Left lobe of liver (tissue), 2 donors: ENCODE results near the gene SLC2A4. TPM values are rescaled to one million over a fixed set of nuclear protein-coding genes. Genes with fewer than 3 reads are reported as not detected.

Experiments
- ATAC-seq: fragments of 200-7000 bp; cut with Tn5 transposase; one replicate; pipeline ENCODE4 v1.9.1; 2020; ENCODE audit warnings: mild to moderate bottlenecking, moderate library complexity
- DNase-seq: peaks from one replicate; pipeline ENCODE4 v3.0.0-alpha.2; 2020; ENCODE audit warnings: low spot score
- total RNA-seq: library from RNA; stranded (reverse); gene quantifications from one replicate; pipeline ENCODE4 v1.2.1, GENCODE V29; 2021
- donor health status: DM: no; HTN: no; CAD: no; lungs with moderate emphysema.
- donor health status: DM: no; HTN: yes; CAD: no.

The SLC2A4 gene
- total RNA-seq, 1 donor from 2014 or later, result 0.48 TPM

DNA sequence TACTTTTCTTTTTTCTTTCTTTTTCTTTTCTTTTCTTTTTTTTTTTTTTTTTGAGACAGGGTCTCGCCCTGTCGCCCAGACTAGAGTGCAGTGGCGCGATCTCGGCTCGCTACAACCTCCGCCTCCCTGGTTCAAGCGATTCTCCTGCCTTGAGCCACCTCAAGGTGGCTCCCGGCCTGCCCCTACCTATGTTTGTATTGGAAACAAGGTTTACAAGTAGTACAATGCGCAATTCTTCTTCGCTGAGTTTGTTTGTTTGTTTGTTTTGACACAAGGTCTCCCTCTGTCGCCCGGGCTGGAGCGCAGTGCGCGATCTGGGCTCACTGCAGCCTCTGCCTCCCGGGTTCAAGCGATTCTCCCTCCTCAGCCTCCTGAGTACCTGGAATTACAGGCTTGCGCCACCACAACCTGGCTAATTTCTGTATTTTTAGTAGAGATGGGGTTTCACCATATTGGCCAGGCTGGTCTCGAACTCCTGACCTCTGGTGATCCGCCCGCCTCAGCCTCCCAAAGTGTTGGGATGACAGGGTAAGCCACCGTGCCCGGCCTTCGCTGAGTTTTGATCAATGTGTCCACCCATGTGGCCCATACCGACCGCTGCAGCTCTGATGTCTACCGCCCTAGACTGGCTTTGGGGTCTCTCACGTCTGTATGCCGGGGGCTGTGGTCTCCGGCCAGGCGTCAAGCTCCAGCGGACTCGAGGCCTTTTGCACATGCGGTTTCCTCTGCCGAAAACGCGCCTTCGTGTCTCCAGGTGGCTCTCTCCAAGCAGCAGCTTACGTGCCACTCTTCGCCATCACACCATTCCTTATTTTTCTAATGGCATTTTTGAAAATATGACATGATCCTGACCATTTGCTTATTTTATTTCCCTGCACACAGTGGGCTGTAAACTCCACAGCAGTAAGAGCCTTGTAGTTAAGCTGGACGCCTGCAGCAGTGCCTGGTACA is 14.0 kb downstream of the SLC2A4 start:
- no peak for ATAC-seq

DNA sequence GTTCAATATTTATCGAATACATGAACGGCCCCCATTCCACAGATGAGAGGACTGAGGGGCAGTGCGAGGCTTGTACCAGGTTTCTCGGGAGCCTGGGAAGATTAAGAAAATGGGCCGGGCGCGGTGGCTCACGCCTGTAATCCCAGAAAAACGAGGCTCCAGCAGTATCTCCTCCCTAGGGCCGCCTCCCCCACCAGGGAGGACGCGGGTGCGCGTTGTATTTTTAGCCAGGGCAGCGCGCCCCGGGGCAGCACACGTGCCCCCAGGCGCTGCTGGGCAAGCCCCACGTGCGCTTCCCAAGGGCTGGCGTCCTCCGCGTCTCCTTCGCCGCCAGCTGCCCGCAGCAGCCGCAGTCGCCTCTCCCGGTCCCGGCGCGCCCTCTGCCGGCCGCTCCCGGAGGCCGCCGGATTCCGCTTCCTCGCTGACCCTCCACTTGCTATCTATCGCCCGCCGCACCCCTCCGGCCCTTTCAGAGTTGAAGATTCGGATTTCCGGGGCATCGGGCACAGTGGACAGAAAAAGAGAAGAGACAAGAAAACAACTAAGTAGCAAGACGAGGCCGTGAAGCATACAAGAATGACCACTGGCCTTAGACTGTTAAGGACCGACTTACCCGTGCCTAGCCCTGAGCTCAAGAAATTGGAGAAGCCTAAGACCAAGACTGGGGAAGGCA is 14.8 kb downstream of the SLC2A4 start:
- ATAC-seq, result peak; percentile 87

More for the DNA sequence above, 14.0 kb downstream of the SLC2A4 start:
- DNase-seq, result no peak

GRCh38 chr17:7304179-7304578 is 22.7 kb downstream of the SLC2A4 start:
- DNase-seq (no peak), ATAC-seq (no peak)

More for the DNA sequence above, 14.8 kb downstream of the SLC2A4 start:
- DNase-seq, result peak; percentile 82

- ATAC-seq, result peak; percentile 84
- peak; percentile 100 for DNase-seq
Measured at GRCh38 chr17:7306911-7307685, 25.6 kb downstream of the SLC2A4 start, which contains the start of gene EIF5A. EIF5A (plus strand) TSS chr17:7307628; CDS start chr17:7309636, 2,008 bp downstream.

DNA sequence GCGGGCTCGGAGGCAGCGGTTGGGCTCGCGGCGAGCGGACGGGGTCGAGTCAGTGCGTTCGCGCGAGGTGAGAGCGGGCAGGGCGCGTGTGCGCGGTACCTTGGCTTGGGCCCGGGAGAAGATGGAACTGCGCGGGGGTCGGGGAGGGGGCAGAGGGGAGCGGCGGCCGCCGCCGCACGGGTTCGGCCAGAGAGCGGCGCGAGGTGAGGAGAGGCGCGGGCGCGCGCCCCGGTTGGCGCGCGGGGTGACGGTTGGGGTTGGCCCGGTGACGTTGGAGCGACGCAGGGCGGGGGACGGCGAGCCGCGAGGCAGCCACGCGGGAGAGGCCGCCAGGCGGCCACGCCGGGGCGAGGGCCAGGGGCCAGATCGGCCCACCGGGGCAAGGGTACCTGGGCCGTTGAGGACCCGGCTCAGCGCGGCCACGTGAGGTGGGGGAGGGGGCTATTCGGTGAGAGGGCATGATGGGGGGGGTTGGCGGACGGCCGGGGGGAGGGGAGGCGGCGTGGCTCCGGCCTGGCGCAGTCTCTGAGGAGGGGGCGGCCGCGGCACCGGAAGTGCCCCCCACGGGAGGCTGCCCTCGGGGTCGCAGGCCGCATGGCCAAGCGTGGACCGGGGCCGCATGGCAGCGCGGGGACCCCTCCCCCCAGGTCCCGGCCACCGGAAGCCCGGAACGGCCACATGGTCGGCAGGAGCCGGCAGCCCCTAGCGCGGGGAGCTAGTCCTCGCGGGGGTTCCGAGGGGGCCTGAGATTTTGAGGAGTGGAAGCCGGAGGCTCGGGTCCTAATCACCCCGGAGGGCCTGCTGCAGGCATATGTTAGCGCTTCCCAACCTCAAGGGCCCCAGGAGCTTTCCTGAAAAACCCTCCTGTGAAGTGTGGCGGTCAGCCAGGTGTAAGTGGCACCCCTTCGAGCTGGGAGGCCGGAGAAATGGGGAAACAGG is 26.4 kb downstream of the SLC2A4 start:
- peak; percentile 64 for DNase-seq
- ATAC-seq, result peak; percentile 11

GRCh38 chr17:7308625-7309433 is 27.3 kb downstream of the SLC2A4 start:
- peak; percentile 49 for ATAC-seq
- DNase-seq, result peak; percentile 80

DNA sequence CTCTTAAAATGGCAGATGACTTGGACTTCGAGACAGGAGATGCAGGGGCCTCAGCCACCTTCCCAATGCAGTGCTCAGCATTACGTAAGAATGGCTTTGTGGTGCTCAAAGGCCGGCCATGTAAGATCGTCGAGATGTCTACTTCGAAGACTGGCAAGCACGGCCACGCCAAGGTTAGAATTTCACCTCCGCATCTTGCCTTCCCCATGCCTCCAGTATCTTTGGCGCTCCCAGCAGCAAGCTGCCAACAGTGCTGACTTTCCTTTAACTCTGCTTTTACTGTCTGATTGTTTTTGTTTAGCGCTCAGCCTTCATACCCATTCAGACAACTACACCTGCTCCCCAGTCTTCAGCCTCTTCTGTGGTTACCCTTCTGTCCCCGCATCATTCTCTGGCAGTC is 28.1 kb downstream of the SLC2A4 start:
- no peak for DNase-seq
- no peak for ATAC-seq

- no peak for ATAC-seq
- DNase-seq, result no peak
Measured at GRCh38 chr17:7311110-7311705, 29.7 kb downstream of the SLC2A4 start.

- no peak for DNase-seq
- ATAC-seq, result no peak
Measured at GRCh38 chr17:7312432-7313087, 31.0 kb downstream of the SLC2A4 start.

GRCh38 chr17:7313088-7313889 is 31.8 kb downstream of the SLC2A4 start:
- DNase-seq (no peak), ATAC-seq (no peak)

DNA sequence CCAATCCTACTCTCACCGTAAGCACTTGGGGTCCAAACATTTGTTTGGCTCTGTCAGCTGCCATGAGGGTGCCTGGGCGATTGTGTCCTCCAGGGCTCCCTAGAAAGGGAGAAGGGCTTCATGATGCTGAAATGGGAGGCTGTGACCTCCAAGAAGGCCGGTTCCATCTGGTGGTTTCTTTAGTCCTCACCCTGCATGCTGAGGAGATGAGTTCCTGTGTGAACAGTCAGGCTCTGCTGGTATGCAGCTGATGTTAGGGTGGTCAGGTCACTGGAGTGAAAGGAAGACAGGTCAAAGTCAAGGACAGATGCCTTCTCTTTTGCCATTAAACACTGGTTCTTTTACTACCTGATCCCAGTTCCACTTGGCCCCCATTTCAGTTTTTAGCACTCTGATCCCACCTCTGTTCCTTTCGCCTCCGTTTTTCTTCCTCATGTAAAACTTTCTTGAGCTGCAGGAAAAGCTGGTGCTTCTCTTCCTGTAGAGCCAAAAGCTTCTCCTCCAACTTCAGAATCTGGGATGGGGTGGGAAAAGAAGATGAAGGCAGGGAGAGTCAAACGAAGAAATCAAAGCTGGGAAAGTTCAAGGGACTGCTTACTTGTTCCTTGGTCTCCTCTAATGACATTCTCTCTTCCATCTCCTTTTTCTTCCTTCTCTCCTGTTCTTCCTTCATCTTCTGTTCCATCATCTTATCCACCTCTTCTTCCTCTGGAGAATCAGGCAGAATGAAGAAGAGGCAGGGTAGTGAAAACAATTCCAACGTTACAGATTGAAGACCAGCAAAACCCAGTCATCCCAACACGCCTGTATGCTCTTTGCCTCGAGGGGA is 32.6 kb downstream of the SLC2A4 start:
- DNase-seq (no peak), ATAC-seq (no peak)

- ATAC-seq, result peak; percentile 89
Measured at GRCh38 chr17:7314719-7315569, 33.4 kb downstream of the SLC2A4 start, which contains the start of gene GPS2. GPS2 (minus strand) TSS chr17:7315360; CDS start chr17:7315052, 308 bp downstream.

GRCh38 chr17:7315570-7316235 is 34.2 kb downstream of the SLC2A4 start:
- peak; percentile 64 for DNase-seq
- ATAC-seq, result peak; percentile 35

More at GRCh38 chr17:7314719-7315569, 33.4 kb downstream of the SLC2A4 start, which contains the start of gene GPS2:
- peak; percentile 95 for DNase-seq

DNA sequence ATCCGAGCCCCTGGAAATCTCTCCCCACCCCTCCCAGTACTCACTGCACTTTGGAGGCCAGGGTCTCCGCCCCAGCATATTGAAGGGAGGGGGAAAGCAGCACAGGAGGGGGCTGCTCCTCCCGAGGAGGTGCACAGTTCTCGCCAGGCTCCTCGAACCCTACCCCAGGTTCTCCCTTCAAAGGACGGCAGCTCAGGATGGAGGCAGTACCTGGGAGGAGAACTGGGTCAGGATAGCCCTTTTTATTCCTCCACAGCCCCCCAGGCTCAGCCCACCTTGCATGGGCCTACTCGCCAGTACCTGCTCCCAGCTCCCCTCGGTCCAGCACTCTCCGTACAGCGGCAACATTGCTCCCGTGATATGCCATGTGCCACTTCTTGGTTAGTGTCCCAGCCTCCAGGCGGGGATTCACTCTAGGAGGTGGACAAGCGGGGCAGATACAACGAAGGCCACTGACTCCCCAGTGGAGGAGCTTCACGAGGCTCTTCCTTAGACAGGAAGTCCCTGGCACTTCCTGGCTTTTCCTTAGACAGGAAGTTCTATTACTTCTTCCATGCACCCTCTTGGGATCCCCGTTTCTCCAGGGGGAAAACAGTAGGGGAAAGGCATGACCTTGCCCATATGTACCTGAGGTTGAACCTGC is 35.8 kb downstream of the SLC2A4 start:
- ATAC-seq (no peak), DNase-seq (no peak)
